Measurements from ENCODE around the gene PBXIP1.

Gene PBXIP1

GRCh38 chr1:154954541-154954940 lies 1.4 kb downstream of the PBXIP1 start:
- no peak for DNase-seq

- DNase-seq = no peak
Observed at GRCh38 chr1:154953611-154954038, 2.3 kb downstream of the PBXIP1 start.

- DNase-seq = no peak
Observed at GRCh38 chr1:154952664-154953063, 3.2 kb downstream of the PBXIP1 start.

GRCh38 chr1:154951901-154952657 lies 3.8 kb downstream of the PBXIP1 start:
- DNase-seq = no peak

GRCh38 chr1:154948079-154948478 lies 7.8 kb downstream of the PBXIP1 start:
- DNase-seq = no peak

GRCh38 chr1:154945962-154946850 lies 9.7 kb downstream of the PBXIP1 start:
- no peak for DNase-seq

GRCh38 chr1:154945160-154945961 lies 10.5 kb downstream of the PBXIP1 start:
- DNase-seq = no peak

- DNase-seq = no peak
Observed at GRCh38 chr1:154944401-154945159, 11.3 kb downstream of the PBXIP1 start.

GRCh38 chr1:154943649-154944400 lies 12.1 kb downstream of the PBXIP1 start:
- peak; percentile 16 for DNase-seq

- DNase-seq = no peak
Observed at GRCh38 chr1:154941333-154942013, 14.4 kb downstream of the PBXIP1 start.

GRCh38 chr1:154940651-154941194 lies 15.2 kb downstream of the PBXIP1 start:
- DNase-seq = no peak

- DNase-seq = no peak
Observed at GRCh38 chr1:154940213-154940560, 15.7 kb downstream of the PBXIP1 start.

- DNase-seq = no peak
Observed at GRCh38 chr1:154938604-154939399, 17.1 kb downstream of the PBXIP1 start.

GRCh38 chr1:154937988-154938386 lies 17.9 kb downstream of the PBXIP1 start:
- no peak for DNase-seq

- peak; percentile 92 for DNase-seq
Observed at GRCh38 chr1:154937085-154937987, 18.6 kb downstream of the PBXIP1 start.

- peak; percentile 95 for DNase-seq
Observed at GRCh38 chr1:154936555-154937084, 19.3 kb downstream of the PBXIP1 start, which contains the start of gene PMVK. TSS of gene PMVK (minus strand) at chr1:154936719. CDS start at chr1:154936685, 34 bp downstream.

GRCh38 chr1:154935749-154936554 lies 19.9 kb downstream of the PBXIP1 start:
- DNase-seq = no peak

Data from NCI-H1092 (cell line).